T-helper 22 cell (primary cell): ENCODE measurements around the gene CENPM.

Experiments used
- DNase-seq: peaks from one replicate; pipeline ENCODE4 v3.0.0-alpha.2; 2020; ENCODE audit warnings: low read depth

CENPM gene

DNA sequence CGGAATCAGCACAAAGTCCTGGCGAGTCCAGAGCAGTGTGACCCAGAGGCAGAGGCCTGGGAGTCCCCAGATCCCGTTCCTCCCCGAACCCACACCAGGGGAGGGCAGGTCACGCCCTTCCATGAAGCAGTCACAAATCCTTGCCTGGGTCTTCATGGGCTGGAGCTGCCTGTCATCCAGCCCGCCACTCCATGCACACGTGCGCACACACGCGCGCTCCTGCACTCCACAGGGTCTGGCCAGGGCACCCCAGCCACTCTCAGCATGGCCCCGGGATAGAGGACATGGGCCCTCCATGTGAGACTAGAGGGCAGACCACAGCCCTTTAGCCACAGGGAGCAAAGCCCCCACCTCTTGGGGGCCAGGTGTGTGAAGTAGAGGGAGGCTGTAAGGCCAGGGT lies 14.6 kb downstream of the CENPM start:
- DNase-seq, result no peak

DNA sequence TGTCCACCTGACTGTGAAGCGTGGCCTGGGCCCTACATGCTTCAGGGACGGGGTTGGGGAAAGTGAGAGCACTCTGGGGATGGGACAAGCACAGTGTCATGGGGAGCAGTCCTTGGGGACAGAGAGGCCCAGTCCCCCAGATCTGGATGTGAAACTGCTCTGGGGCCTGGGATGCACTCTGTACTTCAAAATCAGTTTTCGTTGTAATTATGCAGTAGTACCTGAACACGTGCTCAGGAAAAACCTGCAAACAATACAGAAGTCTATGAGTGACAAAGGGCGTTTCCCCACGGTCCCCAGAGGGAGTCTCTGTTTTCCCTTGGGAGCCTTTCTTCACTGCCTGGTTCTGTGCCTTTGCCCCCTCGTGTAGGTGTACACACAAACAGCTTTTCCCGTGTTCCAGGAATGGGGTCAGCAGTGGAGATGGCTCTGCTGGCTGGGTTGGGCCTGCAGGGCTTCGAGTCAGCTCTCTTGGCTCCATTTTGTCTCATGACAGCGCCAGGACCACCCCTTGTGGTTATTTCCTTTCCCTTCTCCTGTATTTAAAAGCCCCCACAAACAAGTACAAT lies 15.2 kb downstream of the CENPM start:
- no peak for DNase-seq

GRCh38 chr22:41929418-41929810 lies 17.5 kb downstream of the CENPM start:
- no peak for DNase-seq

- DNase-seq, result no peak
Observed at GRCh38 chr22:41928593-41929417, 18.1 kb downstream of the CENPM start.

DNA sequence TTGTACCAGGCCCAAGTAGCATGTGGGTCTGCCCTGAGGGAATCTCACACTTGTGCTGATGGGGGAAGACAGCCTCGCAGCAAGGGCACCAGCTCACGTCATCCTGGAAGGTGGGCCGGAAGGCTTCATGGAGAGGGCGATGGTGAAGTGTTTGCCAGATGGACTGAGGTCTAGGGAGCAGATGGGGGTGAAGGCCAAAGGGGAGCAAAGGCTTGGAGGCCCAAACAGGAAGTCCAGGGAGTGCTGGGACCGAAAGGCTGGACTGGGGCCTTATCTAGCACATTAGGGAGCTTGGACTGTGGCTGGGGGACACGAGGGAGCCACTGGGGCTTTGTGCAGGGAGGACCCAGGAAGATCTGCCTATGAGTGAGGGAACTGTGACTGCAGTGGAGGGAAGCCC lies 19.1 kb downstream of the CENPM start:
- DNase-seq, result no peak

DNA sequence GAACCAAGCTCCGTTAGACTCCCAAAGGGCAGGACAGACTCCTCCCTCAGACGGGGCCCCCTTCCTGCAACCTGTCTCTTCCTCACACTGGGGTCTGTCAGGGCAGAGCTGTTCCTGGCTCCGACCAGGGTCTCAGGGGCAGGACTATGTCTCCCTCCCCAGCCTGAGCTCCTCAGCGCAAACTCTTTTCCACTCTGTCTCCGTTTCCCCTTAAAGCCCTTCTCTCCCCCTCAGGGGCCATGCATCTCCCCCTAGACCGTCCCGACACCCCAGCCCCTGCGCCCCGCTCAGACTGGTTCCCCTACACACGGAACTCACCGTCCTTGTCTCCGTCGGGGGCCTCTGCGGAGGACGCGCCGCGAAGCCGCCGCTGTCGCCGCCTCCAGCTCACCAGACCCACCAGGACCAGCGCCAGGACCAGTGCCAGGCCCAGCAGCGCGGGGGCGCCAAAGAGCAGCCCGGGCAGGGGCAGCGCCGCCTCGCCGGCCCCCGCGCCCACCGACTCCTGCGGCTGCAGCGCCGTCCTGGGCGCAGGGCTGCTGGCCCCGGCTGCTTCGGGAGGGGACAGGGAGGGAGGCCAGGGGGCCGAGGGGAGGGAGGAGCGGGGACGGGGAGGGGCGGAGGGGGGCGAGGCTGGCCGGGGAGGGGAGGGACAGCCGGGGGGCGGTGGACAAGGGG lies 21.0 kb downstream of the CENPM start:
- DNase-seq, result peak; percentile 60

DNA sequence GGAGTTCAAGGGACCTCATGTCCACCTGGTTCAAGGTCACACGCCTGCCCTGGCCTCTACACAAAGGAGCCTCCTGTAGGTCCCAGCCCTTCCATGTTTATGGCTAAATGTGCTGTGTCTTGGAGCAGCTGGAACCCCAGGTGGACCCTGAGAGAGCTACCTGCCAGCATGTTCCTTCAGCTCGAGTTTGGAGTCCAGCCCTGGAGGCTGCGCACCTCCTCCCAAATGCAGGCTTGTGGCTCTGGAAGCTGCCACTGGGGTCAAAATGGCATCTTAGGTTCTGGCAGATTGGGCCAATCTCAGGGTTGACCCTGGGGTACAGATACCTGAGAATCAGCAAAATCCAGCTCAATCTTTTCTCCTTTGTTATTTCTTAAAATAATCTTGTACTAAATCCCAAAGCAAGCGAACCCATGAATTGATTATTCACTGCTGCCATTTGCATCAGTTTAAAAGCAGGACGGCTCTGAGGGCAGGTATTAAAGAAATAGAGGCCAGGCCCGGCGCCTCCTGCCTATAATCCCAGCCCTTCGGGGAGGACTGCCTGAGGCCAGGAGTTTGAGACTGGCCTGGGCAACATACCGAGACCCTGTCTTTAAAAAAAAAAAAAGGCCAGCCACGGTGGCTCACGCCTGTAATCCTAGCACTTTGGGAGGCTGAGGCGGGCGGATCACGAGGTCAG lies 23.2 kb downstream of the CENPM start:
- DNase-seq, result no peak

DNA sequence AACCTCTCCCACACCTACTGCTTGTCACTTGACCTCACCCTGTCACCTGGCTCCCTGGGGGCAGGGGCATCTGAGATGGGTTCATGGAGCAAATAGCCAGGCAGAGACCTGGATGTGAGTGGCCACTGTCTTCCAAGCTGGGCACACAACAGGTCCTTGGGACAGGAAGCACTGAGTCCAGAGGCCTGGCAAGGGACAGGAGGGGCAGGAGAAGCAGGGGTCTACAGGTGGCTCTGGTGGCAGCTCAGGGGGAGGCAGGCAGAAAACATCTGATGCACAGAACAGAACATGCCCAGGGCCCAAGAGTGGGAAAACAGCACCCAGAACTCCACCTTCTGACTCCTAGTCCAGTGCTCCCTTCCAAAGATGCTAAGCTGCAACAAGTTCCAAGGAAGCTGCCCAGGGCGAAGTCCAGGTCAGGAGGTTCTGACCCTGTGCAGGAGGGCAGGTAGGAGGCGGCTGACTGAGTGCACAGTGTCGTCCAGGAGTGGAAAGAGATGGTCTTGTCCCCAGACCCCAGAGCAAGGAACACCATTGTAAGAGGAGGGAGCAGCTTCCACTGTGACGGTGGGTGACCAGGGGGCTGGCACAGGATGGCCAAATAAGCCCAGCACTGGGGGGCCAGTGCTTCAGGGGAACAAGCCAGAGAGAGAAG lies 23.9 kb downstream of the CENPM start:
- DNase-seq, result no peak

DNA sequence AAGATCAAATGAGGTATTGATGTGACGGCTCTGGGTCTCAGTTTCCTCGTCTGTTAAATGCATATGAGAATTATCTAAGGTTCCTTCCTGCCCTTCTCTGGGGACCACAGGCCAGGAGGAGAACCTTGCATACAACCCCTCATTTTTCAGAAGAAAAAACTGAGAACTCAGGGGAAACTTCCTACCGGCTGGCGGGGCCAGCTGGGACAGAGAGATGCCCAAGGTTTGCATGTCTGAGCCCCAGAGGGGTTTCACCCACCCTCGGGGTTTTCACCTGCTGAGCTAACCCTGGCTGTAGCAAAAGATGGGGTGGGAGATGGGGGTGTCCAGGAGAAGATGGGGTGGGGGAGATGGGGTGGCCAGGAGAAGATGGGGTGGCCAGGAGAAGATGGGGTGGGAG lies 24.6 kb downstream of the CENPM start:
- no peak for DNase-seq

DNA sequence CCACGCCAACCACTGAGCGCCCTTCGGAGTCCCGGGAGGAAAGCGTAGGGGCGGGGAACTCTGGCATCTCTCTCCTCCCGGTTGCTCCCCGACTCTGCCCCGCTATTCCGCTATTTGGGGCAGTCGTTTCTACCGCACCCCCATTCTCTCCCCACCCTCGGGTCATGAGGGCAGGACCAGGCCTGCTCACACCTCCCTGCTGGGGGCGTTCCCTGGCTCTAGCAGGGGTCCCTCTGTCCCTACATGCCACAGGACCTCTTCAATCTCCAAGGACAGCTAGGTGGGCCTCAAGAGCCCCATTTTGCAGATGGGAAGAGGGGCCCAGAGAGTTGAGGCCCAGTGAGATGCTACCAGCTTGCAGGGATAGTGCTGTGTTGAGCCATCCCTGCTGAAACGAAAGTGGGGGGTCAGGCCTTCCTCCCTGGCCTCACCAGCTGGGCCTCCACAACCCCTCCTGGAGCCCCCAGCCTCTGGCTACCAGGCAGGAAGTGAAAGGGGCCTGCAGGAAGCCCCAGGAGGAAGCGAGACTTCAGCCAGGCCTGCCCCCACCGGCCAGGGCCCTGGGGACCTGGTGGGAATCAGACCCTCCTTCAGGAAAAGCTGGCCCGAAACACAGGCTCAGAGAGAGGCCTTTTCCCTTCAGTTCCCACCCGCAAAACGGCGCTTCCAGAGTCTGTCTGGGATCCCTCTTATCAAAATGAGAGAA lies 26.5 kb downstream of the CENPM start:
- DNase-seq, result no peak

GRCh38 chr22:41919357-41920224 lies 27.4 kb downstream of the CENPM start:
- DNase-seq, result peak; percentile 9

DNA sequence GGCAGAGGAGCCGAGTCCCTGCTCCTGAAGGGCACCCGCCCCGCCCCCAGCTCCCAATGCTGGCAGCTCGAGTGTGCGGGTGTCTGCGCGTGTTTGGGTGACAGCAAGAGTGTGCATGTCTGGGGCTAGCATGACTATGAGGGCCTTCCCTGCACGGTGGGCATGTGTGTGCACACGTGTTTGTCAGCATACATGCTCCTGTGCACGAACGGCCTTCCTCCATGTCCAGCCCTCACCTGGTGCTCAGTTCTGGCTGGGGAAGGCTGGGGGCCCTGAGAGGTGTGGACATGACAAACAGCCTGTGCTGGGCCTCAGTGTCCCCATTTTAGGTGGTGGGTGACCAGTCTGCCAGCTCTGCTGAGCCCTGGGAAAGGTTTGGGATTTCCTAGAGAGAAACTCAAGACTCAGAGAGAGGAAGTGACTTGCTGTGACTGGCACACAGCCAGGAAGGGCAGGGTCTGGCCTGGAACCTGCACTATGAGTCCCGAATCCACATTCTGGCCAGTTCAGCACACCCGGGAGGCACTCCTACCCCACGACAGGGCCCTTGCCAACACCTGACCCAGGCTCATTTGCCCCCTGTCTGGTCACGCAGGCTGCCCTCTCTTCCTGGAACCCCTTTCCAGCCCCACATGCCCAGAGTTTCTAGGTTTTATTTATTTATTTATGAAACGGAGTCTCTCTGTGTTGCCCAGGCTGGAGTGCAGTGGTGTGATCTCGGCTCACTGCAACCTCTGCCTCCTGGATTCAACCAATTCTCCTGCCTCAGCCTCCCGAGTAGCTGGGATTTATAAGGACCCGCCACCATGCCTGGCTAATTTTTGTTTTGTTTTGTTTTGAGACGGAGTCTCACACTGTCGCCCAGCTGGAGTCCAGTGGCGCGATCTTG lies 28.8 kb downstream of the CENPM start:
- DNase-seq, result no peak

DNA sequence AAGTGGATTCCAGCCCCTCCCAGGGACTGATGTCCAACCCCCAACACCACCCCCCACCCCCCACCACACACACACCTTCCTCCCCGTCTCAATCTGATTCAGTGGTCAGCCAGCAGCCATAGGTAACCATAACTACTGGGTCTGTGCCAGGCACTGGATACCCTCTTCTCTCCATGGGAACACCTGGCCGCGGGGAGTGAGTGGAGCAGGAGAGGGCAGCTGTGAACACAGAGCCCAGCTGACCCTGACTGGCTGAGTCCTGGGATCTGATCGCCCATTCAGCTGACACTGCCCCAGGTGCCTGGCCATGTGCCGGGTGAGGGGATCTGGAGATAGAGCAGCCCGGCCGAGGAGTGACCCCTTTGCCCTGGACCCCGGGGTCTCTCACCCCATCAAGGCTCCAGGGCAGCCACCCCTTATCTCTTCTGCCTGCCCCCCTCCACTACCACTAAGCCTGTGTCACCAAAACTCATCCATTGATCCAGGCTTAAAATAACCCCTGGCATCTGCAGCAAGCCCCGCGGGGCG lies 29.5 kb downstream of the CENPM start:
- DNase-seq, result no peak

- DNase-seq, result no peak
Observed at GRCh38 chr22:41916745-41917358, 30.1 kb downstream of the CENPM start.

- DNase-seq, result no peak
Observed at GRCh38 chr22:41915786-41916493, 31.0 kb downstream of the CENPM start.

DNA sequence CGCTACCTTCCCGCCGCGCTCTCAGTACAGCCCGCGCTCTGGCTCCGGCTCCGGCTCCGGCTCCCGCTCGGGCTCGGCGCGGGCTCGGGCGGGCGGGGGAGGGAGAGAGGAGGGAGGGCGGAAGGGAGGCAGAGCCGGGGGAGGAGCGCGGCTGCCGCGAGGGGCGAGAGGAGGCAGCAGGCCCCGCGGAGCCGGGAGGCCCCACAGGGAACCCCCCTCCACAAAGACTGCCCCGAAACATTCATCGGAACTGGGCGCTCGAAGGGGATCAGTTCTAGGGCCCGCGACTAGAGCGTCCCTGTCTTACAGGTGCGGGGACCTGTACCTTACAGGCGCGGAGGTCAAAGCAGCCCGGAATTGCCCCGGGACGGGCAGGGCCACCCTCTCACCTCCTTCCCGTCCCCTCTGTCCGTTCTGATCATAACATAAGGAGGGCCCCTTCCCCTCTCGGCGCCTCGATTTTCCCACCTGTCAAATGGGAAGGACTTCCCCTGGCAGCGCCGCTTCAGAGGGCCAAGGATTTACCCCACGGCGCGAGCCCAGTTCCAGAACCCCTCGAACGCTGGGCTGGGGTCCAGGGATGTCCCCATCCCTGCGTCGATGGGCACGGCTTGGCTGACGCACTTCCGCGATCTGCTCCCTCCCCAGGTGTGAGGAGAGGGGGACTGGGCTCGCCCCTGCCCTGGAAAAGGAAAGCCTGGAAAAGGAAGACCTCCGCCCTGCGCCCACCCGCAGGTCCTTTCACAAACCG lies 31.7 kb downstream of the CENPM start, which contains the start of gene SHISA8:
Gene SHISA8 (minus strand): TSS at position 40 of the 751 bp plus-strand sequence. CDS start 407 bp downstream, outside the sequence.
- peak; percentile 36 for DNase-seq

DNA sequence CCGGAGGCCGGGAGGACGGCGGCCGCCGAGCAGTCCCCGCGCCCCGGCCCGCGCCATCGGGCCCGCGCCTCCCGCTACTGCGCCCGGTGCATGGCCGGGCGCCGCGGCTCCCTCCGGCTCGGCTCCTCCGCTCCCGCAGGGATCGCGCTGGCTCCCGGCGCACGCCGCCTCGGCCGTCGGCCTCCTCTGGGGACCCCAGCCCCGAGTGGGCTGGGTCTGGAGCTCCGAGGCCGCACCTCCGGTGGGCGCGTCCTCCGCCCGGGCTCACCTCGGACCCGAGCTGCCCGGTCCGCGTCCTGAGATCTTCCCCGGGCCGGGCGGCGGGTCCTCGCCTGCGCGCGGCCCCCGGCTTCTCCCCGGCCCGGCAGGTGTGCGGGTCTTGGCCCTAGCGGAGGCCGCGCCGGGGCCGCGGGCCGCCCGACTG lies 32.3 kb downstream of the CENPM start:
- DNase-seq, result no peak
